ENCODE results near the gene LMO1. TPM values are rescaled to one million over a fixed set of nuclear protein-coding genes. Genes with fewer than 3 reads are reported as not detected.
A peak's percentile ranks its signal among the peaks of the same experiment; 100 is the strongest.

The LMO1 gene
- total and polyA plus RNA-seq, 2 of the 8 experiments (the other 6 are each of a cell fraction or from before 2014, with no cell fraction given), result 0.17 TPM; not detected in 1

GRCh38 chr11:8204025-8204424 lies 59.7 kb downstream of the LMO1 start:
- no peak overlapping the region for H3K4me3 ChIP-seq (ENCODE audit: extremely low read depth in 1 of 4, insufficient read depth in 2 of 4, low read depth in 3 of 4, low read length in 4 of 4)
- H3K27ac ChIP-seq (ENCODE audit: low read depth, low read length), result no peak overlapping the region
- H3K36me3 ChIP-seq (ENCODE audit: control insufficient read depth in 2 of 4, insufficient read depth in 4 of 4, low read length in 3 of 4), result no peaks in the 10 kb centered on the region
- no peak overlapping the region for H3K4ac ChIP-seq (replicated peaks; ENCODE audit: insufficient read length, low read depth, low read length)
- no peaks in the 10 kb centered on the region for H3K9me3 ChIP-seq (ENCODE audit: insufficient read depth in 2 of 2, low read depth in 1 of 2, low read length in 1 of 2)
- no peaks in the 10 kb centered on the region for H3K27me3 ChIP-seq (replicated peaks in 1 of 4; ENCODE audit: control insufficient read depth in 3 of 4, extremely low read depth in 1 of 4, insufficient read depth in 3 of 4, low read length in 3 of 4)
- CTCF ChIA-PET (ENCODE audit: partially characterized antibody), result interaction anchor here (0.5 to 21.8 kb wide), 10 partner anchors 5 to 1058 kb away, joined by 3 to 342 read pairs (median 4); no protein-coding TSS in a partner anchor
- H3K4me2 ChIP-seq (ENCODE audit: insufficient read depth in 1 of 2, low read depth in 2 of 2, low read length in 2 of 2), result no peak overlapping the region
- H3K14ac ChIP-seq (ENCODE audit: insufficient read length), result no peak overlapping the region
- H4K91ac ChIP-seq (replicated peaks; ENCODE audit: insufficient read length, low read length), result no peak overlapping the region
- DNase-seq (ENCODE audit: low read depth in 1 of 2, low spot score in 2 of 2) (peak in 1 of 2 experiments; percentile 32), FAIRE-seq (no peak)
- no peak overlapping the region for H4K8ac ChIP-seq (ENCODE audit: extremely low read depth, insufficient read depth, low read length)
- H3K9ac ChIP-seq (replicated peaks in 1 of 4; ENCODE audit: extremely low read depth in 1 of 4, low read depth in 3 of 4, low read length in 3 of 4), result no peak overlapping the region
- no peaks in the 10 kb centered on the region for H3K79me1 ChIP-seq (ENCODE audit: low read depth, low read length)
- TF ChIP-seq YY1 (IDR thresholded peaks at IDR 0.05; ENCODE audit: low read depth, low read length) (no peak), CBX8 (IDR thresholded peaks at IDR 0.05; ENCODE audit: borderline replicate concordance, low read depth, low read length) (no peak), CHD1 (IDR thresholded peaks at IDR 0.05; ENCODE audit: low read depth, low read length) (no peak), EP300 (IDR thresholded peaks at IDR 0.05; ENCODE audit: borderline replicate concordance in 1 of 2, low read depth in 2 of 2, low read length in 2 of 2) (no peak), ATF2 (IDR thresholded peaks at IDR 0.05; ENCODE audit: low read length) (no peak), USF2 (IDR thresholded peaks at IDR 0.05; ENCODE audit: low read length) (no peak), SUZ12 (IDR thresholded peaks at IDR 0.05; ENCODE audit: low read length) (no peak), GTF2F1 (IDR thresholded peaks at IDR 0.05; ENCODE audit: borderline replicate concordance, low read depth, low read length) (no peak)
- H3K79me2 ChIP-seq (ENCODE audit: control insufficient read depth in 1 of 2, insufficient read depth in 2 of 2, low read length in 2 of 2), result no peaks in the 10 kb centered on the region
- no peak overlapping the region for H2AK5ac ChIP-seq (ENCODE audit: low read depth, low read length)
- H4K5ac ChIP-seq (ENCODE audit: insufficient read length, low read depth, low read length), result no peak overlapping the region
- H4K20me1 ChIP-seq (replicated peaks in 1 of 2; ENCODE audit: control insufficient read depth in 1 of 2, insufficient read depth in 2 of 2, low read length in 2 of 2), result no peaks in the 10 kb centered on the region
- peaks cover 0 to 7% (median 0%) of the 10 kb centered on the region in 4 experiments; a peak in 1 of 7 replicates for H3K4me1 ChIP-seq (replicated peaks in 1 of 4; ENCODE audit: control insufficient read depth in 3 of 4, insufficient read depth in 4 of 4, low read length in 3 of 4)
- H2BK15ac ChIP-seq (ENCODE audit: low read length), result no peak overlapping the region
- no peak overlapping the region for H2BK20ac ChIP-seq (ENCODE audit: low read length)
- no peak overlapping the region; the same call in 1 of the 2 replicates for H2BK5ac ChIP-seq (ENCODE audit: low read depth, low read length)
- no peak overlapping the region for H2BK12ac ChIP-seq (ENCODE audit: low read depth, low read length)
- no peak overlapping the region for H2BK120ac ChIP-seq (replicated peaks; ENCODE audit: low read depth, low read length)
- WGBS, 2 experiments (ENCODE audit: extremely low coverage in 1 of 2, insufficient coverage in 1 of 2, insufficient read length in 1 of 2, insufficient replicate concordance in 2 of 2, low coverage in 1 of 2, low lambda C conversion rate in 2 of 2, missing lambda C conversion rate in 1 of 2), result 82% methylated on average over 5 of the region's 5 CpGs; no CpG with 5 or more reads in 1 of the 2 experiments
- no peak overlapping the region for H3K18ac ChIP-seq (ENCODE audit: extremely low read depth, low read length)
- H3K23ac ChIP-seq (ENCODE audit: insufficient read length), result no peak overlapping the region
- no peak overlapping the region for H3K56ac ChIP-seq (replicated peaks; ENCODE audit: insufficient read length, low read depth, low read length)
- H3K23me2 ChIP-seq (ENCODE audit: low read depth, low read length), result no peaks in the 10 kb centered on the region
- POLR2A ChIA-PET (ENCODE audit: partially characterized antibody), result interaction anchor here (1.1 kb wide), 1 partner anchor 10 kb away, joined by 4 read pairs; no protein-coding TSS in a partner anchor
- no peak overlapping the region for H2AFZ ChIP-seq (ENCODE audit: low read length)
